Measurements from ENCODE around the gene FUOM.
"Not testable (repeated sequence)": the region's sequence is repeated elsewhere in the genome, so short reads cannot be mapped to it uniquely, and the experiment has no call there.

Gene FUOM

GRCh38 chr10:133373174-133374090, 15.6 kb upstream of the FUOM start, which contains the start of gene ECHS1:
Gene ECHS1 (minus strand): TSS chr10:133373354. CDS start chr10:133373333, 21 bp downstream.
- Mint-ChIP-seq H3K4me1 (peaks cover 38% of the 10 kb centered on the region), H3K27me3 (ENCODE audit: low read depth) (peaks cover 5% of the 10 kb centered on the region), H3K4me3 (peak within 1 kb of the TSS; percentile 93 to 98 (median 94)), H3K9me3 (no peaks in the 10 kb centered on the region), H3K27ac (peak within 1 kb of the TSS; percentile 72 to 93 (median 81)), H3K36me3 (ENCODE audit: low read depth) (peaks cover 17% of the 10 kb centered on the region)
- no peak for TF ChIP-seq CTCF (IDR thresholded peaks at IDR 0.05; ENCODE audit: unreplicated experiment in 3 of 3)

DNA sequence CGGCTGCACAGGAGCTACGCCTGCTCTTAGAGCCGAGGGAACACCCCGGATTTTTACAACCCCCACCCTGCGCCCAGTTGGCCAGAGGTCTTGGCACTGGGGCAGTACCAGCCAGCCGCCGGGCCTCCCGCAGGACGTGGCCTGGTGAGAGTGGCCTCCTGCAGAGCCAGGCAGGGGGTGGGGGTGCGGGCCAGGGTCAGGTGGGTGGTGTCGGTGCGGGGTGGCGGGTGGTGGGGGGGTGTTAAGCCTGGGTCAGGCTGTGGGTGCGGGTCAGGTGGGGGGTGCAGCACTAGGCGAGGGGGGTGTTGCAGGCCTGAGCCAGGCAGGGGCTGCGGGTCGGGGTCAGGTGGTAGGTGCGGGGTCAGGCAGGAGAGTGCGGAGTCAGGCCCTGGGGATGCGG, 14.7 kb upstream of the FUOM start:
- Mint-ChIP-seq H3K9me3 (no peaks in the 10 kb centered on the region), H3K27me3 (ENCODE audit: low read depth) (peaks cover 5% of the 10 kb centered on the region), H3K36me3 (ENCODE audit: low read depth) (peaks cover 24% of the 10 kb centered on the region), H3K27ac (no peak overlapping the region), H3K4me3 (peak overlapping the region; percentile 82 to 88 (median 85)), H3K4me1 (peaks cover 44% of the 10 kb centered on the region)
- TF ChIP-seq CTCF (IDR thresholded peaks at IDR 0.05; ENCODE audit: unreplicated experiment in 3 of 3), result no peak

DNA sequence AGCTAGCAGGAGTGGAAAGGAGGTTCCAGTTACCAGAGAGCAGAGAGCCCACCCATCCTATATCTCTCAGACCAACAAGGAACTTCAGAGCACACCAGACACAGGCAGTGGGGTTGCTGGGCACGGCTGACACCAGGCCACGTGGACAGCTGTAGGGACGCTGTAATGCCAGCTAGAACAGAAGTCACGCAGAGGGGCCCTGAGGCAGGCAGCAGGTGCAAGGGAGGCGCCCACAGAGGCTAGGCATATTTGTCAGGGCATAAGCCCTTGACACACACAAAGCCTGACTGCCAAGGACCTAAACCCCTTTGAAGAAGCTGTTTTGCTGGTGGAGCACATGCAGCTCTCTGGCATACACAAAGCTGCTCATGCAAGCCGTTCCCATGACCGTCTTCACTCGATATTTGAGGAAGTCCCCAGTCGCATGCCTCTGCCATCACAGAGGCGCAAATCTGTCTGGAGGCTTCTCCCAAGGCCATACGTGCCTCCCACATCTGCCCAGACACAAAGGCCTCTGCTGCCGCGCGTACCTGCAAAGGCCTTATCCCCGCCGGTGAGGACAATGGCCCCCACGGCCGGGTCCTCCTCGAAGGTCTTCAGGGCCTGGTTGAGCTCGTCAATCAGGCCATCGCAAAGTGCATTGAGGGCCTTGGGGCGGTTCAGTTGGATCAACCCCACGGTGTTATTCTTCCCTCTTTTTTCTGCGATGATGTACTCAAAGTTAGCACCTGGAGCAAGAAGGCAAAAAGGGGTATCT, 12.4 kb upstream of the FUOM start:
- Mint-ChIP-seq H3K4me3 (peak overlapping the region; percentile 82 to 85 (median 85)), H3K4me1 (peaks cover 39% of the 10 kb centered on the region), H3K9me3 (no peaks in the 10 kb centered on the region), H3K27me3 (ENCODE audit: low read depth) (peaks cover 5% of the 10 kb centered on the region), H3K27ac (peak overlapping the region in 2 of 3 experiments; percentile 14 to 24), H3K36me3 (ENCODE audit: low read depth) (peaks cover 32% of the 10 kb centered on the region)
- no peak for TF ChIP-seq CTCF (IDR thresholded peaks at IDR 0.05; ENCODE audit: unreplicated experiment in 3 of 3)

DNA sequence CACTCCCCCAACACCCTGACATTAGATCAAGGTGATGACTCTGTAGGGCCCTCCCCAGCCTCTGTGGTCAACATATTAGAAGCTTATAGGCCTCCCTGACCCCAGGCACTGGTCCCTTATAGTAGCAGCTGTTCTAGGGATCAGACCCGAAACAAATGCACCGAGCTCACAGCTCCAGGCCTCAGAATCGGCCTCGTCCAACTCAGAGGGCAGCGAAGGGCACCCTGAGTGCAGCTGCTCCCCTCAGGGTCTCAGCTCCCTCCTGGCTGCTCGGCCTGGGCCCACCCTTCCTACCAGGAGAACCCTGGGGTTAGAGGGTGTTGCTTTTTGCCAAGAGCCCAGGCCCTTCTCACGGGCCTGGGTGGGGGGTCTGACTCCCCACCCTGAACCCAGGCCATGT, 10.3 kb upstream of the FUOM start:
- H3K36me3 Mint-ChIP-seq (ENCODE audit: low read depth), result peaks cover 41% of the 10 kb centered on the region
- peak overlapping the region; percentile 27 to 67 (median 52) for H3K27ac Mint-ChIP-seq
- H3K27me3 Mint-ChIP-seq (ENCODE audit: low read depth), result no peaks in the 10 kb centered on the region
- H3K4me3 Mint-ChIP-seq, result peak overlapping the region in 1 of 3 experiments; percentile 1
- TF ChIP-seq CTCF (IDR thresholded peaks at IDR 0.05; ENCODE audit: unreplicated experiment in 3 of 3), result no peak
- H3K9me3 Mint-ChIP-seq, result no peaks in the 10 kb centered on the region
- H3K4me1 Mint-ChIP-seq, result peaks cover 24% of the 10 kb centered on the region

DNA sequence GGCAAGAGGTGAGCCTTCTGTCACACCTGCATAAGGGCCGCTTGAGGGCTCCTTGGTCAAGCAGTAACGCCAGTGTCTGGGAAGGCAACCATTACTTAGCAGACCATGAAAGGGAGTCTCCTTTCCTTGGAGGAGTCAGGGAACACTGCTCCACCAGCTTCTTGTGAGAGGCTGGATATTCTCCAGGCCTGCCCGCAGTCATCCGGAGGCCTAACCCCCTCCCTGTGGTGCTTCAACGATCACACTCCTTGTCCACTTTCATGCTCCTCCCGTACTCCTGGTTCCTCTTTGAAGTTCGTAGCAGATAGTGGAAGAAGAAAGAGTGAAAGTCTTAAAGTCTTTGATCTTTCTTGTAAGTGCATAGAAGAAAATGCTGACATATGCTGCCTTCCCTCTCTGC, 9.6 kb upstream of the FUOM start:
- Mint-ChIP-seq H3K36me3 (ENCODE audit: low read depth) (peaks cover 48% of the 10 kb centered on the region), H3K4me1 (peaks cover 24% of the 10 kb centered on the region), H3K27ac (peak overlapping the region; percentile 27 to 67 (median 52))
- not testable (repeated sequence) for H3K4me3 Mint-ChIP-seq; H3K27me3 Mint-ChIP-seq (ENCODE audit: low read depth); H3K9me3 Mint-ChIP-seq

- Mint-ChIP-seq H3K27me3 (ENCODE audit: low read depth) (no peaks in the 10 kb centered on the region), H3K9me3 (no peaks in the 10 kb centered on the region), H3K27ac (no peak overlapping the region), H3K4me1 (peaks cover 24% of the 10 kb centered on the region), H3K36me3 (ENCODE audit: low read depth) (peaks cover 54% of the 10 kb centered on the region), H3K4me3 (no peak overlapping the region)
- no peak for TF ChIP-seq CTCF (IDR thresholded peaks at IDR 0.05; ENCODE audit: unreplicated experiment in 3 of 3)
Observed at GRCh38 chr10:133366751-133367150, 8.9 kb upstream of the FUOM start.
